ENCODE results near the gene FBP1. TPM values are rescaled to one million over a fixed set of nuclear protein-coding genes. Genes with fewer than 3 reads are reported as not detected.
A peak's percentile ranks its signal among the peaks of the same experiment; 100 is the strongest.

FBP1 gene
- polyA plus RNA-seq, 1 experiment: not detected

- Histone ChIP-seq H3K27ac (ENCODE audit: low read depth, low read length) (no peak overlapping the region), H3K9me3 (ENCODE audit: control insufficient read depth, insufficient read depth, low read length) (no peaks in the 10 kb centered on the region; the same call in 1 of the 2 replicates), H3K27me3 (ENCODE audit: control insufficient read depth, insufficient read depth, low read length) (peaks cover 36% of the 10 kb centered on the region), H3K4me3 (ENCODE audit: low read depth, low read length) (no peak overlapping the region)
- POLR2A ChIA-PET: no interaction called here
- CTCF ChIA-PET: no interaction called here
- TF ChIP-seq CTCF (IDR thresholded peaks at IDR 0.05; ENCODE audit: low read depth, low read length): no peak
- DNase-seq (ENCODE audit: low read depth, low spot score): no peak
These were observed 3.9 kb upstream of the FBP1 start for GRCh38 chr9:94643176-94643575.

- no peak for DNase-seq (ENCODE audit: low read depth, low spot score)
- Histone ChIP-seq H3K9me3 (ENCODE audit: control insufficient read depth, insufficient read depth, low read length) (no peaks in the 10 kb centered on the region; the same call in 1 of the 2 replicates), H3K27ac (ENCODE audit: low read depth, low read length) (no peak overlapping the region), H3K27me3 (ENCODE audit: control insufficient read depth, insufficient read depth, low read length) (peaks cover 40% of the 10 kb centered on the region), H3K4me3 (ENCODE audit: low read depth, low read length) (no peak overlapping the region)
- ChIA-PET POLR2A (no interaction called here), CTCF (no interaction called here)
- no peak for TF ChIP-seq CTCF (IDR thresholded peaks at IDR 0.05; ENCODE audit: low read depth, low read length)
These were observed 3.2 kb upstream of the FBP1 start for GRCh38 chr9:94642501-94642900.

GRCh38 chr9:94639999-94640376 lies 670 bp upstream of the FBP1 start:
- no peak for TF ChIP-seq CTCF (IDR thresholded peaks at IDR 0.05; ENCODE audit: low read depth, low read length)
- ChIA-PET POLR2A (no interaction called here), CTCF (interaction anchor here (1.0 kb wide), 1 partner anchor 490 kb away, joined by 3 read pairs; no protein-coding TSS in a partner anchor)
- H3K27me3 ChIP-seq (ENCODE audit: control insufficient read depth, insufficient read depth, low read length): peaks cover 44% of the 10 kb centered on the region
- DNase-seq (ENCODE audit: low read depth, low spot score): no peak
- no peak overlapping the region for H3K4me3 ChIP-seq (ENCODE audit: low read depth, low read length)
- H3K9me3 ChIP-seq (ENCODE audit: control insufficient read depth, insufficient read depth, low read length): no peaks in the 10 kb centered on the region; the same call in 1 of the 2 replicates
- no peak overlapping the region for H3K27ac ChIP-seq (ENCODE audit: low read depth, low read length)

GRCh38 chr9:94638335-94639060 lies 820 bp downstream of the FBP1 start:
- Histone ChIP-seq H3K9me3 (ENCODE audit: control insufficient read depth, insufficient read depth, low read length) (no peaks in the 10 kb centered on the region; the same call in 1 of the 2 replicates), H3K4me3 (ENCODE audit: low read depth, low read length) (peak overlapping the region; percentile 46; the same call in 1 of the 2 replicates), H3K27me3 (ENCODE audit: control insufficient read depth, insufficient read depth, low read length) (peaks cover 48% of the 10 kb centered on the region), H3K27ac (ENCODE audit: low read depth, low read length) (no peak overlapping the region)
- ChIA-PET POLR2A (no interaction called here), CTCF (interaction anchor here (0.6 kb wide), 1 partner anchor 1214 kb away, joined by 3 read pairs; no protein-coding TSS in a partner anchor)
- no peak for DNase-seq (ENCODE audit: low read depth, low spot score)
- TF ChIP-seq CTCF (IDR thresholded peaks at IDR 0.05; ENCODE audit: low read depth, low read length): no peak

GRCh38 chr9:94632737-94633136 lies 6.6 kb downstream of the FBP1 start:
- ChIA-PET CTCF (no interaction called here), POLR2A (no interaction called here)
- no peak overlapping the region for H3K4me3 ChIP-seq (ENCODE audit: low read depth, low read length)

More at GRCh38 chr9:94632737-94633136, 6.6 kb downstream of the FBP1 start:
- Histone ChIP-seq H3K27me3 (ENCODE audit: control insufficient read depth, insufficient read depth, low read length) (peaks cover 40% of the 10 kb centered on the region), H3K9me3 (ENCODE audit: control insufficient read depth, insufficient read depth, low read length) (no peaks in the 10 kb centered on the region), H3K27ac (ENCODE audit: low read depth, low read length) (no peak overlapping the region)
- no peak for TF ChIP-seq CTCF (IDR thresholded peaks at IDR 0.05; ENCODE audit: low read depth, low read length)
- DNase-seq (ENCODE audit: low read depth, low spot score): no peak
